IPS-15b (cell line): ENCODE measurements around the gene PIK3C2B.
"Not testable (repeated sequence)": the region's sequence is repeated elsewhere in the genome, so short reads cannot be mapped to it uniquely, and the experiment has no call there.

Experiments
- H3K27me3 ChIP-seq: one replicate; pipeline ENCODE4 v1.6.1; 2013; ENCODE audit warnings: low read length; ENCODE audit not compliant: control insufficient read depth, insufficient read depth
- H3K36me3 ChIP-seq: one replicate; pipeline ENCODE4 v1.6.1; 2013; ENCODE audit warnings: low read length; ENCODE audit not compliant: control insufficient read depth, insufficient read depth
- H3K4me1 ChIP-seq: one replicate; pipeline ENCODE4 v1.6.1; 2013; ENCODE audit warnings: mild to moderate bottlenecking, low read length; ENCODE audit not compliant: control insufficient read depth, insufficient read depth
- H3K4me3 ChIP-seq: one replicate; pipeline ENCODE4 v1.5.1; 2013; ENCODE audit warnings: low read depth, low read length
- H3K9ac ChIP-seq: one replicate; pipeline ENCODE4 v1.6.1; 2013; ENCODE audit warnings: low read depth, mild to moderate bottlenecking, low read length
- H3K9me3 ChIP-seq: one replicate; pipeline ENCODE4 v1.6.1; 2013; ENCODE audit warnings: mild to moderate bottlenecking, low read length; ENCODE audit not compliant: control insufficient read depth, insufficient read depth

The PIK3C2B gene

DNA sequence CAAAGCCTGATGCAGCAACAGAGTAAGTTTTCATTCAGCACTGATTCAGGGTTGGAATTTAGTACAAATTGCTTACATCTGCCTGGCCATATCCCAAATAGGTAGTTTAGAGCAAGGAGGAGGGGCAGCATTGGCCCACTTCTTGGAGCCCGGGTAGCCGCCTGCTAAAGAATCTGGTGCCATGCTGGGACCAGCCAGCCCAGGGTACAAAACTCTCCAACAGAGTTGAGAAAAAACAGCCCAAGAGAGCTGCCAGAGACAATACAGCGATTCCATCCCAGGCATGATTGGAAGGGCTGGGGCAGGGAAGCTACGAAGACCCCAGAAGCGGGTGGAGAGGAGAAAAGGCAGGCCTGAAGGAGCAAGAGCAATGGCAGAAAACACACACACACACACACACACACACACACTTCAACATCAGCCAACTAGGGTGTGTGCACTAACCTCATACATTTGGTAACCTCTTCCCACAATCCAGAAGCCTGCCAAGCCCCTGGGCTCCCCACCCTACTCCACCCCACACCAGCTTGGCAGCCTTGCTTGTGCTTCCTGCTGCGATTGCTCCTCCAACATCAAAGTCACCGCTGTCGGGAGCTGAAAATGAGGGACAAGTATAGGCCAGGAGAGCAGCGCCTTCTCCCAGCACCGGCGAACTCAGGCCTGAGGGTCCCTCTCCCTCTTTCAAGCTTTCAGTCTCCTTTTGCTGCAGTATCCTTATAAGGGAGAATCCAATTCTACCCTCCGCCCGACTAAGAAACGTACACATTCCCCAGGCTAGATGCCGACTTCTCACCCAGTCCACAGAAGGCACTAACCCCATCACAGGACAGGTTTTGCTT lies 1.2 kb downstream of the PIK3C2B start:
- Histone ChIP-seq H3K4me1 (peaks cover 17% of the 10 kb centered on the region), H3K9me3 (no peaks in the 10 kb centered on the region), H3K27me3 (peaks cover 4% of the 10 kb centered on the region), H3K36me3 (no peaks in the 10 kb centered on the region), H3K9ac (peak overlapping the region; percentile 90), H3K4me3 (peak overlapping the region; percentile 68)

- Histone ChIP-seq H3K4me3 (no peak overlapping the region), H3K36me3 (no peaks in the 10 kb centered on the region), H3K9ac (no peak overlapping the region), H3K9me3 (no peaks in the 10 kb centered on the region), H3K27me3 (peaks cover 4% of the 10 kb centered on the region), H3K4me1 (peaks cover 17% of the 10 kb centered on the region)
These were observed 3.0 kb downstream of the PIK3C2B start for GRCh38 chr1:204491655-204492054.

DNA sequence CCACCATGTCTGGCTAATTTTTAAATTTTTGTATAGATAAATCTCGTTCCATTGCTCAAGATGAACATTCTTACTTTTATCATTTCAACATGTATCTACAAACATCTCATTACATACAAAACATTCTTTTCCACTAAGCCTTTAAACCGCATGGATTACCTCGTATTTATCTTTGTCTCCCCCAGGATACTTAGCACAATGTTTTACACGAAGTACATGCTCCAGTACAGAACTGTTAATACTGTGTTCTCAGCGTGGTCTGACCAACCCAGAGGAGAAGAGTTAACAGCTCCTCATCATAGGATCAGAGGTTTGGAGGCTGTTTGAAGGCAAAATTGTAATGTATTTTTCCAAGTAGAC lies 7.4 kb downstream of the PIK3C2B start:
- Histone ChIP-seq H3K4me3 (no peak overlapping the region), H3K27me3 (no peaks in the 10 kb centered on the region), H3K9ac (no peak overlapping the region), H3K4me1 (peaks cover 8% of the 10 kb centered on the region), H3K9me3 (no peaks in the 10 kb centered on the region), H3K36me3 (no peaks in the 10 kb centered on the region)

- H3K9me3 ChIP-seq, H3K36me3 ChIP-seq, H3K27me3 ChIP-seq, H3K4me3 ChIP-seq, H3K9ac ChIP-seq: not testable (repeated sequence)
- H3K4me1 ChIP-seq: peaks cover 10% of the 10 kb centered on the region
These were observed 7.9 kb downstream of the PIK3C2B start for GRCh38 chr1:204486513-204487255.

- peaks cover 10% of the 10 kb centered on the region for H3K4me1 ChIP-seq
- H3K9me3 ChIP-seq: no peaks in the 10 kb centered on the region
- no peaks in the 10 kb centered on the region for H3K27me3 ChIP-seq
- no peak overlapping the region for H3K4me3 ChIP-seq
- H3K9ac ChIP-seq: no peak overlapping the region
- H3K36me3 ChIP-seq: no peaks in the 10 kb centered on the region
These were observed 10.8 kb downstream of the PIK3C2B start for GRCh38 chr1:204483791-204484190.

DNA sequence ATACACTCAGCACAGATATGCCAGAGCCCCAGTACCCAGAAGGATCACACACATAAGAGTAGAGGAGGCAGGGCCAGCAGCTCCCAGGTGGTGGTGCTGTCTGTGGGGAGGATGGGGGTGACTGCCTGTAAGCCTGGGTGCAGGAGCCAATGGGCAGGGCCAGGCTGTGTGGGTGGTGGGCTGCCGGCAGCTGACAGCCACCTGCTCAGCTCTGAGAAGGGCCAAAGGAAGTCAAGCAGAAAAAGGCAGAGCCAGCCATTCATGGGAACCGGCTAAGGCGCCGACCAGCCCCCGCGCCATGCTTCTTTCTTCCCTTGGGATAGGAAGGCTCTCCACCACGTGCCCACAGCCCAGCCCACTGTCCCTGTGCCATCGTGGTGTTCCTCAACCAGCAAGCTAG lies 14.1 kb downstream of the PIK3C2B start:
- Histone ChIP-seq H3K9me3 (no peaks in the 10 kb centered on the region), H3K27me3 (no peaks in the 10 kb centered on the region), H3K9ac (no peak overlapping the region), H3K4me1 (peaks cover 10% of the 10 kb centered on the region), H3K36me3 (no peaks in the 10 kb centered on the region), H3K4me3 (no peak overlapping the region)

- Histone ChIP-seq H3K36me3 (no peaks in the 10 kb centered on the region), H3K27me3 (no peaks in the 10 kb centered on the region), H3K4me3 (no peak overlapping the region), H3K9ac (no peak overlapping the region), H3K4me1 (peaks cover 10% of the 10 kb centered on the region), H3K9me3 (no peaks in the 10 kb centered on the region)
These were observed 15.0 kb downstream of the PIK3C2B start for GRCh38 chr1:204479387-204480136.

DNA sequence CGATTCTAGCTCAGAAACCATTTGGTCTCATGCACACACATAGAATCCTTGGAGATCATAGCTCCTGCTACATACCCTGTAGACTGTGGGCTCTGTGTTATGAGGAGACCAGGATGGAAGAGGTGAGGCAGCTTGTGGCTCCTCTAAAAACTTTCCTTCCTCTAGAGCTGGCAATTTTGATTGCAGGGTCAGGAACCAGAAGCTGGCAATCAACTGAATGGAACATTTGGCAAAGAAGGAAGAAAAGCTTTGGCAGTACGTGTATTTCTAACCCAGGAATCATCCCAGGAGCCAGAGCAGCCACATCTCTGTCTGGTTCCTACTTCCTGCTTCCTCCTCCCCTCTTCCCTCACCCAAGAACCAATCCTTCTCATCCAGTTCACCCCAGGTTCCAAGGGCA lies 15.7 kb downstream of the PIK3C2B start:
- H3K27me3 ChIP-seq: no peaks in the 10 kb centered on the region
- H3K4me3 ChIP-seq: no peak overlapping the region
- H3K4me1 ChIP-seq: peaks cover 10% of the 10 kb centered on the region
- no peaks in the 10 kb centered on the region for H3K9me3 ChIP-seq
- H3K36me3 ChIP-seq: no peaks in the 10 kb centered on the region
- no peak overlapping the region for H3K9ac ChIP-seq

- Histone ChIP-seq H3K9ac (no peak overlapping the region), H3K9me3 (no peaks in the 10 kb centered on the region), H3K4me1 (peaks cover 9% of the 10 kb centered on the region), H3K27me3 (no peaks in the 10 kb centered on the region), H3K4me3 (no peak overlapping the region), H3K36me3 (no peaks in the 10 kb centered on the region)
These were observed 16.3 kb downstream of the PIK3C2B start for GRCh38 chr1:204478172-204478899.

GRCh38 chr1:204477036-204477740 lies 17.4 kb downstream of the PIK3C2B start:
- Histone ChIP-seq H3K4me3 (no peak overlapping the region), H3K36me3 (no peaks in the 10 kb centered on the region), H3K9me3 (no peaks in the 10 kb centered on the region), H3K9ac (no peak overlapping the region), H3K27me3 (no peaks in the 10 kb centered on the region), H3K4me1 (peaks cover 9% of the 10 kb centered on the region)

DNA sequence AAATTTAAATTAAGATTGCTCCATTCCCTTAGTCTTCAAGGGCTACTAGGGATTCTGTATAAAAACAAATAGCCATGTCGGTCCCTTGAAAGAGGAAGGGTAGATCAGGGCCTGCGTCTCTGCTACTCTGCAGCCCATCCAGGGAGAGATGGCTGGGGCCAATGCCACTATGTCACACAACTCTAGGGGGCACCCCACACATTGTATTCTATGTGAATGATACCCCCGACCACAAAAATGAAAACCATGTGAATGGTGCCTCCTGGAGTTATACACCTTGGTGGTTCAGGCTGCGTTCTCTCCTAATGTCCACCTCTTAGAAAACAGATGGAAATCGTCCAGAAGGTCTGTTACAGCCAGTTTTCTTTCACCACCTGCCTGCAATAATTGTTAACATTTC lies 18.0 kb downstream of the PIK3C2B start:
- Histone ChIP-seq H3K27me3 (no peaks in the 10 kb centered on the region), H3K9ac (no peak overlapping the region), H3K4me1 (peaks cover 6% of the 10 kb centered on the region), H3K4me3 (no peak overlapping the region), H3K36me3 (no peaks in the 10 kb centered on the region), H3K9me3 (no peaks in the 10 kb centered on the region)
